ENCODE results near the gene WFS1.

Gene WFS1

GRCh38 chr4:6251365-6251764, 18.3 kb upstream of the WFS1 start:
- DNase-seq (ENCODE audit: low read depth, low spot score), result no peak
- TF ChIP-seq FOXP2 (optimal IDR thresholded peaks at IDR 0.05; ENCODE audit: control extremely low read depth, extremely low read length, insufficient read depth) (no peak), POLR2AphosphoS5 (IDR thresholded peaks at IDR 0.05; ENCODE audit: borderline replicate concordance, low read depth, low read length) (no peak), EZH2 (IDR thresholded peaks at IDR 0.05) (no peak)

GRCh38 chr4:6252051-6252450, 17.6 kb upstream of the WFS1 start:
- Histone ChIP-seq H3K4me3 (no peak overlapping the region), H3K9ac (ENCODE audit: insufficient read length) (no peak overlapping the region), H3K9me3 (ENCODE audit: low read depth, low read length) (no peaks in the 10 kb centered on the region), H3K36me3 (ENCODE audit: insufficient read depth, low read length) (no peaks in the 10 kb centered on the region), H3K27ac (no peak overlapping the region)
- no peak for DNase-seq (ENCODE audit: low read depth, low spot score)
- TF ChIP-seq POLR2AphosphoS5 (IDR thresholded peaks at IDR 0.05; ENCODE audit: borderline replicate concordance, low read depth, low read length) (no peak), EZH2 (IDR thresholded peaks at IDR 0.05) (no peak), FOXP2 (optimal IDR thresholded peaks at IDR 0.05; ENCODE audit: control extremely low read depth, extremely low read length, insufficient read depth) (no peak)

More at GRCh38 chr4:6251365-6251764, 18.3 kb upstream of the WFS1 start:
- H3K27ac ChIP-seq, result no peak overlapping the region
- no peak overlapping the region for H3K4me3 ChIP-seq
- H3K9ac ChIP-seq (ENCODE audit: insufficient read length), result no peak overlapping the region
- H3K9me3 ChIP-seq (ENCODE audit: low read depth, low read length), result no peaks in the 10 kb centered on the region
- no peaks in the 10 kb centered on the region for H3K36me3 ChIP-seq (ENCODE audit: insufficient read depth, low read length)

- DNase-seq (ENCODE audit: low read depth, low spot score), result no peak
- no peaks in the 10 kb centered on the region for H3K36me3 ChIP-seq (ENCODE audit: insufficient read depth, low read length)
- TF ChIP-seq POLR2AphosphoS5 (IDR thresholded peaks at IDR 0.05; ENCODE audit: borderline replicate concordance, low read depth, low read length) (no peak), EZH2 (IDR thresholded peaks at IDR 0.05) (no peak)
- no peak overlapping the region for H3K4me3 ChIP-seq
- no peak overlapping the region for H3K27ac ChIP-seq
- H3K9ac ChIP-seq (ENCODE audit: insufficient read length), result no peak overlapping the region
- no peaks in the 10 kb centered on the region for H3K9me3 ChIP-seq (ENCODE audit: low read depth, low read length)
Measured at GRCh38 chr4:6253111-6253510, 16.5 kb upstream of the WFS1 start.

- no peaks in the 10 kb centered on the region for H3K9me3 ChIP-seq (ENCODE audit: low read depth, low read length)
- no peak overlapping the region for H3K27ac ChIP-seq
- no peak for DNase-seq (ENCODE audit: low read depth, low spot score)
- no peak for TF ChIP-seq FOXP2 (optimal IDR thresholded peaks at IDR 0.05; ENCODE audit: control extremely low read depth, extremely low read length, insufficient read depth)
- no peak overlapping the region for H3K4me3 ChIP-seq
- no peaks in the 10 kb centered on the region for H3K36me3 ChIP-seq (ENCODE audit: insufficient read depth, low read length)
- no peak overlapping the region for H3K9ac ChIP-seq (ENCODE audit: insufficient read length)
Measured at GRCh38 chr4:6253961-6254360, 15.7 kb upstream of the WFS1 start.

- H3K9ac ChIP-seq (ENCODE audit: insufficient read length), result no peak overlapping the region
- H3K27ac ChIP-seq, result no peak overlapping the region
- H3K9me3 ChIP-seq (ENCODE audit: low read depth, low read length), result no peaks in the 10 kb centered on the region
- H3K36me3 ChIP-seq (ENCODE audit: insufficient read depth, low read length), result no peaks in the 10 kb centered on the region
- TF ChIP-seq POLR2AphosphoS5 (IDR thresholded peaks at IDR 0.05; ENCODE audit: borderline replicate concordance, low read depth, low read length), result no peak
- no peak for TF ChIP-seq EZH2 (IDR thresholded peaks at IDR 0.05)
- no peak for TF ChIP-seq FOXP2 (optimal IDR thresholded peaks at IDR 0.05; ENCODE audit: control extremely low read depth, extremely low read length, insufficient read depth)
- DNase-seq (ENCODE audit: low read depth, low spot score), result no peak
- H3K4me3 ChIP-seq, result no peak overlapping the region
Measured at GRCh38 chr4:6256141-6256540, 13.5 kb upstream of the WFS1 start.

GRCh38 chr4:6257247-6258025, 12.2 kb upstream of the WFS1 start:
- Histone ChIP-seq H3K36me3 (ENCODE audit: insufficient read depth, low read length) (no peaks in the 10 kb centered on the region), H3K9ac (ENCODE audit: insufficient read length) (no peak overlapping the region), H3K27ac (no peak overlapping the region), H3K4me3 (no peak overlapping the region), H3K9me3 (ENCODE audit: low read depth, low read length) (no peaks in the 10 kb centered on the region)
- no peak for TF ChIP-seq POLR2AphosphoS5 (IDR thresholded peaks at IDR 0.05; ENCODE audit: borderline replicate concordance, low read depth, low read length)
- no peak for TF ChIP-seq EZH2 (IDR thresholded peaks at IDR 0.05)
- TF ChIP-seq FOXP2 (optimal IDR thresholded peaks at IDR 0.05; ENCODE audit: control extremely low read depth, extremely low read length, insufficient read depth), result no peak
- no peak for DNase-seq (ENCODE audit: low read depth, low spot score)

GRCh38 chr4:6258026-6258360, 11.7 kb upstream of the WFS1 start:
- no peaks in the 10 kb centered on the region for H3K36me3 ChIP-seq (ENCODE audit: insufficient read depth, low read length)
- no peak overlapping the region for H3K4me3 ChIP-seq
- no peak overlapping the region for H3K9ac ChIP-seq (ENCODE audit: insufficient read length)
- H3K9me3 ChIP-seq (ENCODE audit: low read depth, low read length), result no peaks in the 10 kb centered on the region
- no peak for DNase-seq (ENCODE audit: low read depth, low spot score)
- no peak for TF ChIP-seq POLR2AphosphoS5 (IDR thresholded peaks at IDR 0.05; ENCODE audit: borderline replicate concordance, low read depth, low read length)
- no peak overlapping the region for H3K27ac ChIP-seq

- TF ChIP-seq FOXP2 (optimal IDR thresholded peaks at IDR 0.05; ENCODE audit: control extremely low read depth, extremely low read length, insufficient read depth) (no peak), POLR2AphosphoS5 (IDR thresholded peaks at IDR 0.05; ENCODE audit: borderline replicate concordance, low read depth, low read length) (no peak), EZH2 (IDR thresholded peaks at IDR 0.05) (no peak)
- no peak overlapping the region for H3K4me3 ChIP-seq
- no peaks in the 10 kb centered on the region for H3K36me3 ChIP-seq (ENCODE audit: insufficient read depth, low read length)
- no peaks in the 10 kb centered on the region for H3K9me3 ChIP-seq (ENCODE audit: low read depth, low read length)
- H3K9ac ChIP-seq (ENCODE audit: insufficient read length), result no peak overlapping the region
- H3K27ac ChIP-seq, result no peak overlapping the region
- DNase-seq (ENCODE audit: low read depth, low spot score), result no peak
Measured at GRCh38 chr4:6258741-6259140, 10.9 kb upstream of the WFS1 start.

GRCh38 chr4:6259886-6260285, 9.8 kb upstream of the WFS1 start:
- Histone ChIP-seq H3K9ac (ENCODE audit: insufficient read length) (no peak overlapping the region), H3K4me3 (no peak overlapping the region), H3K9me3 (ENCODE audit: low read depth, low read length) (no peaks in the 10 kb centered on the region), H3K27ac (no peak overlapping the region), H3K36me3 (ENCODE audit: insufficient read depth, low read length) (no peaks in the 10 kb centered on the region)
- no peak for TF ChIP-seq FOXP2 (optimal IDR thresholded peaks at IDR 0.05; ENCODE audit: control extremely low read depth, extremely low read length, insufficient read depth)
- TF ChIP-seq POLR2AphosphoS5 (IDR thresholded peaks at IDR 0.05; ENCODE audit: borderline replicate concordance, low read depth, low read length), result no peak
- no peak for TF ChIP-seq EZH2 (IDR thresholded peaks at IDR 0.05)
- no peak for DNase-seq (ENCODE audit: low read depth, low spot score)

Measured in SK-N-MC (cell line).